NOMO-1 treated with DMSO at 0.1 percent for 48 hours (cell line): ENCODE measurements around the gene KCTD13.
"Not testable (repeated sequence)": the region's sequence is repeated elsewhere in the genome, so short reads cannot be mapped to it uniquely, and the experiment has no call there.

Experiments used
- DNase-seq: peaks from one replicate; lab custom pipeline; 2025; ENCODE audit not compliant: unreplicated experiment; lab: John Stamatoyannopoulos, UW

KCTD13 gene

GRCh38 chr16:29883987-29884386 is 42.0 kb downstream of the KCTD13 start:
- no peak for DNase-seq

- DNase-seq: no peak
Observed at GRCh38 chr16:29881050-29881449, 45.0 kb downstream of the KCTD13 start.

- no peak for DNase-seq
Observed at GRCh38 chr16:29878172-29878571, 47.9 kb downstream of the KCTD13 start.

- no peak for DNase-seq
Observed at GRCh38 chr16:29877266-29877961, 48.6 kb downstream of the KCTD13 start.

- no peak for DNase-seq
Observed at GRCh38 chr16:29876594-29877249, 49.3 kb downstream of the KCTD13 start.

GRCh38 chr16:29876217-29876593 is 49.8 kb downstream of the KCTD13 start:
- no peak for DNase-seq

- DNase-seq: no peak
Observed at GRCh38 chr16:29875206-29875605, 50.8 kb downstream of the KCTD13 start.

GRCh38 chr16:29873319-29873718 is 52.7 kb downstream of the KCTD13 start:
- DNase-seq: no peak

GRCh38 chr16:29871822-29872546 is 54.0 kb downstream of the KCTD13 start:
- DNase-seq: no peak

GRCh38 chr16:29869067-29869466 is 57.0 kb downstream of the KCTD13 start:
- not testable (repeated sequence) for DNase-seq

GRCh38 chr16:29868396-29869009 is 57.5 kb downstream of the KCTD13 start:
- DNase-seq: no peak

GRCh38 chr16:29864205-29864604 is 61.8 kb downstream of the KCTD13 start:
- DNase-seq: no peak

- no peak for DNase-seq
Observed at GRCh38 chr16:29863669-29863984, 62.4 kb downstream of the KCTD13 start.

- peak; percentile 97 for DNase-seq
Observed at GRCh38 chr16:29862884-29863668, 63.0 kb downstream of the KCTD13 start, which contains the start of gene CDIPT. Gene CDIPT, minus strand, starts transcription at chr16:29863226. Its CDS starts 369 bp downstream, at chr16:29862857.

- no peak for DNase-seq
Observed at GRCh38 chr16:29862383-29862883, 63.6 kb downstream of the KCTD13 start.

GRCh38 chr16:29860218-29860617 is 65.8 kb downstream of the KCTD13 start:
- DNase-seq: no peak

GRCh38 chr16:29858974-29859373 is 67.1 kb downstream of the KCTD13 start:
- no peak for DNase-seq

GRCh38 chr16:29858149-29858849 is 67.7 kb downstream of the KCTD13 start:
- no peak for DNase-seq

GRCh38 chr16:29857133-29857760 is 68.8 kb downstream of the KCTD13 start:
- DNase-seq: no peak
